ENCODE measurements around the gene AKNA. TPM values are rescaled to one million over a fixed set of nuclear protein-coding genes. Genes with fewer than 3 reads are reported as not detected.

AKNA gene
- total RNA-seq, 4 donors from 2014 or later, result 8.8 to 24.3 (median 19.0) TPM

- H3K9me3 ChIP-seq, result no peaks in the 10 kb centered on the region
- no peak for ATAC-seq
- H3K27me3 ChIP-seq, result no peaks in the 10 kb centered on the region
- 89 to 100% methylated on average over 1 to 4 of the region's 15 CpGs for WGBS, 2 donors (ENCODE audit: low coverage in 1 of 2)
- no peaks in the 10 kb centered on the region for H3K4me1 ChIP-seq
- no peaks in the 10 kb centered on the region for H3K36me3 ChIP-seq
- TF ChIP-seq EP300 (IDR thresholded peaks at IDR 0.05), result no peak
- no peak for TF ChIP-seq POLR2AphosphoS5 (IDR thresholded peaks at IDR 0.05)
- no peak for TF ChIP-seq CTCF (IDR thresholded peaks at IDR 0.05)
- TF ChIP-seq POLR2A (IDR thresholded peaks at IDR 0.05), result no peak
- H3K4me3 ChIP-seq, result no peak overlapping the region
- no peak overlapping the region for H3K27ac ChIP-seq
Measured at GRCh38 chr9:114433086-114433485, 45.3 kb upstream of the AKNA start.

GRCh38 chr9:114432323-114433067 lies 44.7 kb upstream of the AKNA start:
- Histone ChIP-seq H3K27me3 (no peaks in the 10 kb centered on the region), H3K27ac (no peak overlapping the region), H3K36me3 (no peaks in the 10 kb centered on the region), H3K4me1 (no peaks in the 10 kb centered on the region), H3K9me3 (no peaks in the 10 kb centered on the region), H3K4me3 (no peak overlapping the region)
- WGBS, 2 donors (ENCODE audit: low coverage in 1 of 2), result 50 to 75% methylated on average over 2 to 6 of the region's 6 CpGs
- ATAC-seq, result no peak
- TF ChIP-seq EP300 (IDR thresholded peaks at IDR 0.05) (no peak), POLR2AphosphoS5 (IDR thresholded peaks at IDR 0.05) (no peak), CTCF (IDR thresholded peaks at IDR 0.05) (no peak), POLR2A (IDR thresholded peaks at IDR 0.05) (no peak)

- ATAC-seq, result no peak
- WGBS, 2 donors (ENCODE audit: low coverage in 1 of 2), result 66 to 91% methylated on average over 4 to 5 of the region's 6 CpGs
Measured at GRCh38 chr9:114431770-114432169, 44.0 kb upstream of the AKNA start.

GRCh38 chr9:114431003-114431402 lies 43.2 kb upstream of the AKNA start:
- Histone ChIP-seq H3K36me3 (peaks cover 0 to 2% of the 10 kb centered on the region in 2 donors), H3K4me1 (no peaks in the 10 kb centered on the region), H3K27ac (no peak overlapping the region), H3K4me3 (no peak overlapping the region), H3K9me3 (no peaks in the 10 kb centered on the region), H3K27me3 (no peaks in the 10 kb centered on the region)
- ATAC-seq, result no peak
- TF ChIP-seq POLR2AphosphoS5 (IDR thresholded peaks at IDR 0.05), result no peak
- TF ChIP-seq EP300 (IDR thresholded peaks at IDR 0.05), result no peak
- TF ChIP-seq POLR2A (IDR thresholded peaks at IDR 0.05), result no peak
- no peak for TF ChIP-seq CTCF (IDR thresholded peaks at IDR 0.05)
- 87 to 100% methylated on average over 2 to 3 of the region's 4 CpGs for WGBS, 2 donors (ENCODE audit: low coverage in 1 of 2)

More at GRCh38 chr9:114431770-114432169, 44.0 kb upstream of the AKNA start:
- Histone ChIP-seq H3K27ac (no peak overlapping the region), H3K4me1 (no peaks in the 10 kb centered on the region), H3K36me3 (no peaks in the 10 kb centered on the region), H3K4me3 (no peak overlapping the region), H3K9me3 (no peaks in the 10 kb centered on the region), H3K27me3 (no peaks in the 10 kb centered on the region)
- TF ChIP-seq POLR2AphosphoS5 (IDR thresholded peaks at IDR 0.05), result no peak

GRCh38 chr9:114430457-114430856 lies 42.7 kb upstream of the AKNA start:
- Histone ChIP-seq H3K36me3 (peaks cover 0 to 5% of the 10 kb centered on the region in 2 donors), H3K4me1 (no peaks in the 10 kb centered on the region), H3K27me3 (no peaks in the 10 kb centered on the region), H3K9me3 (no peaks in the 10 kb centered on the region), H3K27ac (no peak overlapping the region), H3K4me3 (no peak overlapping the region)
- TF ChIP-seq EP300 (IDR thresholded peaks at IDR 0.05), result no peak
- no peak for TF ChIP-seq CTCF (IDR thresholded peaks at IDR 0.05)
- TF ChIP-seq POLR2AphosphoS5 (IDR thresholded peaks at IDR 0.05), result no peak
- TF ChIP-seq POLR2A (IDR thresholded peaks at IDR 0.05), result no peak
- 100% methylated on average over 1 to 4 of the region's 5 CpGs for WGBS, 2 donors (ENCODE audit: low coverage in 1 of 2)
- ATAC-seq, result no peak
